CD1c-positive myeloid dendritic cell (primary cell): ENCODE results near the gene ZNF687.
A peak's percentile ranks its signal among the peaks of the same experiment; 100 is the strongest.

ENCODE experiments used
- DNase-seq: peaks from one replicate; pipeline ENCODE4 v3.0.0-alpha.2; 2016; ENCODE audit errors: extremely low spot score

ZNF687 gene

DNA sequence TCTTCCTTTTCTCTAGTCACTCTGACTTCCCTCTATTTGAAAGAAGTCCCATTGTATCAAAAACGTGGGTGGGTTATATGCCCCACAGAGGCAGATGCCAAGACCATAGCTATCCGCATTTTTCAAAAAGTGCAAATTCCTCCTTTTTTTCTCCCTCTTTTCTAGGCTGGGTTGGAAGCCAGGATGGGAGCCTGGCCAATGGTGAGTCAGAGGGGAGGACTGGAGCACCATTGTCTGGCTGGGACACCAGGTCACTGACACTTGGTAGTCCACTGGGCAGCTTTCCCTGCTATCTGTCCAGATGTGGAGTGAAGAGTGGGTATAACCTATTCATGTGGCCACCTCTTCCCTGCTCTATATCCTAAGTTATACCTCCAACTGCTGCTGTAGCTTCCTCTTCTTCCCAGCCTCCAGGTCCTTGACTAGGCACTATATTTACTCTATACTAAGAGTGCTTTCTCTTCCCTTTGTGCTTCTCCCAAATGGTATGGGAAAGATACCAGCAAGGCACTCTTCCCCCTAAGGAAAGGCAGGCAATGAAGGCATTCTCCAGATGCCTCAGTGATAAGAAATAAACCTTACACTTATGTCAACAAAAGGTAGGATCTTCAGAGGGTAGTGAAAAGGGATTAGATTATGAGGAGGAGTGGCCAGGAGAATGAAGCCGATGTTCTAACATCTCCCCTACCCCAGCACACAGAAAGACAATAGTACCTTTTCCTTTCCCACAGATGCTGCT, 32.2 kb downstream of the ZNF687 start:
- no peak for DNase-seq

DNA sequence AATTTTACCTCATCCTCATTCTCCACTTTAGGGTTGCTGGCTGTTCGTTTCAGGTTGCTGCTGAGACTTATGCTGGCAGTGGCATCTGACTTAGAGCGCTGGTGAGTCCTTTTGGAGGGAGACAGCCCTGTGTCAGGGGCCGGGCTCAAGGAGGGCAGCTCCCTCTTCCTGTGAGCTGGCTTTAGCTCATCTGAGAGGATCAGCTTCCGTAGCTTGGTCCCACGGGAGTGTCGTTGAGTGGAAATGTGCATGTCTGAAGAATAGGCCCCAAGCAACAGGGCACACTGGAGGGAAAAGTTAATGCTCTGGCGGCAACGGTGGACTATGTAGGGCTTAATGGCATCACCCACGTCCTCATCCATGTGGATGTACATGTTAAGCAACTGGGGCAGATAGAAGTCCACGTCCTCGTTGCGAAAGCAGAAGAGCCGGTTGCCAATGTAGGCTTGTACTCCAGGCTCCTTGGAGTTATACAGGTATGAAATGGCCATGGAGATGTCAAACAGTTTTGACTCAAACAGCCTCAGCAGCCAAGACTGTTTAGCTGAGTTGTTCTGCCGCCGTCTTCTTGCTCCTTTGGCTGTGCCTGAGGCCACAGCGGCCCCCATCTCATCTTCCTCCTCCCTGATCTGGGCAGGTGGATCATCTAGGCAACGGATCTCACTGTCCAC, 33.6 kb downstream of the ZNF687 start:
- no peak for DNase-seq

- DNase-seq = no peak
Observed at GRCh38 chr1:151318975-151319374, 36.9 kb downstream of the ZNF687 start.

DNA sequence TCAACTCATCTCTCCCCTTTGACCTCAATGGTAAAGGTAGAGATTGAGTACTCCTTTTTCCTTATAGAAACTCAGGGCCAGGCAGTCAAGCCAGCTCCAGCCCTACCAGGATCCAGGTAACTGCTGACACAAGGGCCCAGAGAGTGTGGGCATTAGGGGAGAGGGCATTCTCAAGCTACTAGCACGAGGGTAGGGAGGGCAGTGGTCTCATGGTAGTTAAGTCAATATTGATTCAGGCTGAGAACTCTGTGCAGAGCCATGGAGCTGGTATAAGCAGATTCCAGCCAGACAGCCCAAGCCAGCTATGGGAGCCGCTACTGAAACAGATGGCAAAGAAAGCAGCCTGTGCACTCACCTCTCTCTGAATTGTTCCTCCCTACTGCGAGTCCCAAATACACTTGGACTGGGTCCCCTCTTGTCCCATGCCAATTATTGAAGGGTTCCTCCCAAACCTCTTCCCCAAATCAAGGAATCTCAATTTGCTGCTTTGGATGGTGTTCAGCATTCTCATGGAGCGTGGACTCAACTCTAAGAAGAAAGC, 42.4 kb downstream of the ZNF687 start:
- no peak for DNase-seq

- peak; percentile 85 for DNase-seq
Observed at GRCh38 chr1:151325231-151325630, 43.1 kb downstream of the ZNF687 start.

- DNase-seq = no peak
Observed at GRCh38 chr1:151325646-151326429, 43.7 kb downstream of the ZNF687 start.

DNA sequence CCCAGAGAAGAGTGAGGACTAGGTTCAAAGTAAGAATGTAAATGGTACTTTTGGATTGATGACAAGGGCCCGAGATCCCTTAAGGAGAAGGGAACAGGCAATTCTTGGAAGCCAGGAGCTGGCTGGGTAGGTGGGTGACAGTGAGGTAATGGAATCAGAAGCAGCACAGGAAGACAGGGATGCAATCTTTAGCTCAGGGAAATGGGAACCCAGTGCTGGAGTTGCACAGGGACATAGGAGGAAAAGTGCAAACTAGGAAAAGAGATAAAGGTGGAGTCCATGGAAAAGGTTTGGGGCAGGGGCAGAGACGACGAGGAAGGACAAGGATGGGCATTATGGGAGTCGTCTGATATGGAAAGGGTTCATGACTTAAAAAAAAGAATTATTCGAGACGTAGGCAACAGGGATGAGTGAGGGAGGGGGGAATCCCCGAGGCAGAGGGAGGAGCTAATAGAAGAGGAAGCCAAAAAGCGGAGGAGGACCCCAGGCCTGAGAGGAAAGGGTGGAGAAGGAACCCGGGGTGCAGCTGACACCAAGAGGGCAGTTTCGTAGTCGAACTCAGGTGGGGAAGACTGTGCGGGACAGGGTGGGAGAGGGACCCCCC, 44.6 kb downstream of the ZNF687 start:
- peak; percentile 91 for DNase-seq

DNA sequence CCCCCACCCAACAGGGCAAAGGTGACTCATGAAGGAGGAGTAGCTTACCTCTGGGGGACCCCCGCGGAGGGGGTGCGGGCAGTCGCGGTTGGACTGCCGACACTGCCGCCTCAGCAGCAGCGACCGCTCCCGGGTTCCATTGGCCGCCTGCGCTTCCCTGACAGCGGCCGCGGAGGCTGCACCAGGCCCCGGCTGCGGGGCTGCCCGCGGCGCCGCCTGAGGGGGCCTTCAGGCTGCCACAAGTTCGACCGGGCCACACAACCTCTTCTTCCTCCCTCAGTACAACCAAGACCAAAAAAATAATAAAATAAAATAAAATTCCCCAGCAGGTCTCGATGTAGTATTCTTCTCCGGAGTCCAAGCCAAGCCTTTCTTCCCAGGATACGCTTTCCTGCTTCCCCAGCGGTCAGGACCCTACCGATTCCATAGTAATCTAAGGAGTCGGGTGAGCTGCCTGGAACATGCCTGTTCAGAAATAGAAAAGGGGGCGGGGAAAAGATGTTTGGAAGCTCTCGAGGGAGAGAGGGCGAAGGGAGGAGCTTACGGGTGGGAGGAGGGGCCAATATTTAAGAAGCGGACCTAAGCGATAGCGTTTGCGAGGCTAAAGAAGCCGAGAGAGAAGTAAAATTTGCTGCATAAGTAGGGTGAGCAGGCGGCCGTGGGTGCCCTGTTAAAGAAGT, 45.3 kb downstream of the ZNF687 start, which contains the start of gene PI4KB:
PI4KB (minus strand) TSS at position 194 of the 680 bp plus-strand sequence. CDS start 10,935 bp downstream, outside the sequence.
- DNase-seq = peak; percentile 98

DNA sequence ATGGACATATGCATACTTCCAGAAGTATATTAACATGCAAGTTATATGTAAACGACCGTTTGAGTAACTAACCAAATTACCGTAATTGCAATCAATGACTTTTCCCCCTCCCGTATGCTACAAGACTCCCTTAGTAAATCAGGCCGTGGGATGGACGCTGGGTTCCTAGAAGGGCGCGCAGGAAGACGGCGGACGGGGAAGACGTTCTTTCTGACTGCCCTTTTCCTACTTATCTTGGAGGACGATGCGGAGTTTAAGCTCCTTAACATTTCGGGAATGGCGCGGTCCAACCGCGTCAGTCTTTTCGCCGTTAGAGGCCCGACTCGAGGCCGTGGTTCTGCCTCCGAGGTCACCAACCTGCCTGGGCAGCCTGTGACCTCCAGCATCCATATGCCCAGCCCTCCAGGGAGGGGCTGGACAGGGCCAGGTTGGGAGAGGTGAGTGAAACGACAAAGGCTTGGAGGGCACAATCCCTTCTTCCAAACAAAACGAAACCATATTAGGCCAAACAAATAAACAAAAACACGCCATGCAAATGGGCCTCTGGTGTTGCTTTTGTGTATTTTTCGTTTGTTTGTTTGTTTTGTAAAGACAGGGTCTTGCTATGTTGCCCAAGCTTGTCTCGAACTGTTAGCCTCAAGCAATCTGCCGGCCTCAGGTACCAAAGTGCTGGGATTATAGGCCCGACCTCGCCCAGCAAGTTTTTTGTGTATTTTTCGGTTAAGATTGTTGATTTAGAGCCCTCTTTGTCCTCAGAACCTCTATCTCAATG, 46.0 kb downstream of the ZNF687 start:
- DNase-seq = no peak

- DNase-seq = no peak
Observed at GRCh38 chr1:151334822-151335221, 52.7 kb downstream of the ZNF687 start.

GRCh38 chr1:151336556-151336955, 54.5 kb downstream of the ZNF687 start:
- DNase-seq = peak; percentile 45

- peak; percentile 89 for DNase-seq
Observed at GRCh38 chr1:151340870-151341754, 59.0 kb downstream of the ZNF687 start.
